H1 (cell line): ENCODE measurements around the gene TNS3. TPM values are rescaled to one million over a fixed set of nuclear protein-coding genes. Genes with fewer than 3 reads are reported as not detected.

Source experiments
- CTCF ChIA-PET: fragments of 300-600 bp; sonication (Branson Sonifier 250); formaldehyde crosslinking; loops from one replicate; lab custom pipeline; 2021; ENCODE audit not compliant: partially characterized antibody; lab: Charles Lee
- POLR2A ChIA-PET: fragments of 300-600 bp; sonication (Branson Sonifier 250); formaldehyde crosslinking; loops from one replicate; lab custom pipeline; 2021; ENCODE audit warnings: inconsistent platforms; ENCODE audit not compliant: partially characterized antibody; lab: Charles Lee
- DNase-seq, 2 experiments: peaks; one replicate each; pipeline versions ENCODE4 v3.0.0 to v3.0.0-alpha.2; 2010 to 2022; ENCODE audit warnings: low spot score in 2 of 2, low read depth in 1 of 2, mixed read lengths in 1 of 2
- FAIRE-seq: peaks from 2 replicates; lab custom pipeline; 2011; peaks lifted over from hg19 to GRCh38; lab: Jason Lieb, UNC
- H2AFZ ChIP-seq: 2 replicates; pipeline ENCODE4 v1.8.1; 2012; ENCODE audit warnings: low read length, inconsistent platforms
- H2AK5ac ChIP-seq: 2 replicates; pipeline ENCODE4 v1.6.1; 2013; ENCODE audit warnings: low read depth, low read length
- H2BK120ac ChIP-seq: replicated peaks from 2 replicates; pipeline ENCODE3; 2013; ENCODE audit warnings: low read depth, low read length, inconsistent platforms
- H2BK12ac ChIP-seq: 2 replicates; pipeline ENCODE4 v1.6.1; 2013; ENCODE audit warnings: low read depth, low read length
- H2BK15ac ChIP-seq: 2 replicates; pipeline ENCODE4 v1.6.1; 2013; ENCODE audit warnings: low read length
- H2BK20ac ChIP-seq: 2 replicates; pipeline ENCODE4 v1.6.1; 2013; ENCODE audit warnings: low read length
- H2BK5ac ChIP-seq: 2 replicates; pipeline ENCODE4 v1.6.1; 2013; ENCODE audit warnings: low read depth, low read length
- H3K14ac ChIP-seq: 2 replicates; pipeline ENCODE4 v1.6.1; 2013; ENCODE audit warnings: inconsistent platforms; ENCODE audit not compliant: insufficient read length
- H3K18ac ChIP-seq: 2 replicates; pipeline ENCODE4 v1.6.1; 2013; ENCODE audit warnings: low read length; ENCODE audit errors: extremely low read depth
- H3K23ac ChIP-seq: 2 replicates; pipeline ENCODE4 v1.6.1; 2013; ENCODE audit warnings: inconsistent platforms; ENCODE audit not compliant: insufficient read length
- H3K23me2 ChIP-seq: 2 replicates; pipeline ENCODE4 v1.6.1; 2013; ENCODE audit warnings: low read depth, low read length
- H3K27ac ChIP-seq: 2 replicates; pipeline ENCODE4 v1.6.1; 2011; ENCODE audit warnings: low read depth, low read length, inconsistent platforms
- H3K27me3 ChIP-seq, 4 experiments: replicated peaks in 1 of 4; 1 replicate in 1 of 4; 2 replicates in 3 of 4; pipeline versions ENCODE4 v1.6.1 to v1.8.1; 2011 to 2013; ENCODE audit warnings: low read length in 3 of 4, mild to moderate bottlenecking in 3 of 4, inconsistent platforms in 2 of 4, mixed read lengths in 2 of 4, moderate library complexity in 1 of 4; ENCODE audit not compliant: control insufficient read depth in 3 of 4, insufficient read depth in 3 of 4; ENCODE audit errors: extremely low read depth in 1 of 4
- H3K36me3 ChIP-seq, 4 experiments: 2 replicates each; pipeline versions ENCODE4 v1.6.1 to v1.8.1; 2011 to 2013; ENCODE audit warnings: mild to moderate bottlenecking in 4 of 4, low read length in 3 of 4, moderate library complexity in 2 of 4, control low read depth in 1 of 4, inconsistent platforms in 1 of 4; ENCODE audit not compliant: insufficient read depth in 4 of 4, control insufficient read depth in 2 of 4
- H3K4ac ChIP-seq: replicated peaks from 2 replicates; pipeline ENCODE3; 2013; ENCODE audit warnings: low read length, low read depth, mixed read lengths, inconsistent platforms; ENCODE audit not compliant: insufficient read length
- H3K4me1 ChIP-seq, 4 experiments: replicated peaks in 1 of 4; 1 replicate in 1 of 4; 2 replicates in 3 of 4; pipeline versions ENCODE4 v1.6.1 to v1.8.1; 2011 to 2013; ENCODE audit warnings: low read length in 3 of 4, inconsistent platforms in 2 of 4, mixed read lengths in 1 of 4; ENCODE audit not compliant: insufficient read depth in 4 of 4, control insufficient read depth in 3 of 4
- H3K4me2 ChIP-seq, 2 experiments: 2 replicates each; pipeline versions ENCODE4 v1.6.1 to v1.8.1; 2011 to 2013; ENCODE audit warnings: low read depth in 2 of 2, low read length in 2 of 2, control low read depth in 1 of 2, inconsistent platforms in 1 of 2, mild to moderate bottlenecking in 1 of 2; ENCODE audit not compliant: insufficient read depth in 1 of 2
- H3K4me3 ChIP-seq, 4 experiments: fragments of 200-600, 300-600 bp in 1 of 4; sonication (generic), shearing (Covaris generic), sonication (Bioruptor Twin) in 1 of 4; 2 replicates each; pipeline versions ENCODE4 v1.5.1 to v1.8.1; 2011 to 2016; ENCODE audit warnings: low read length in 4 of 4, low read depth in 3 of 4, control low read depth in 2 of 4, inconsistent platforms in 2 of 4, mild to moderate bottlenecking in 2 of 4, mixed read lengths in 1 of 4, moderate library complexity in 1 of 4; ENCODE audit not compliant: insufficient read depth in 2 of 4; ENCODE audit errors: extremely low read depth in 1 of 4
- H3K56ac ChIP-seq: replicated peaks from 2 replicates; pipeline ENCODE3; 2013; ENCODE audit warnings: low read depth, mild to moderate bottlenecking, mixed read lengths, low read length, inconsistent platforms; ENCODE audit not compliant: insufficient read length
- H3K79me1 ChIP-seq: 2 replicates; pipeline ENCODE4 v1.6.1; 2013; ENCODE audit warnings: low read depth, low read length, control low read depth
- H3K79me2 ChIP-seq, 2 experiments: 2 replicates each; pipeline versions ENCODE4 v1.6.1 to v1.8.1; 2012 to 2013; ENCODE audit warnings: low read length in 2 of 2, mild to moderate bottlenecking in 2 of 2, inconsistent platforms in 1 of 2; ENCODE audit not compliant: insufficient read depth in 2 of 2, control insufficient read depth in 1 of 2
- H3K9ac ChIP-seq, 4 experiments: replicated peaks in 1 of 4; 1 replicate in 1 of 4; 2 replicates in 3 of 4; pipeline versions ENCODE4 v1.6.1 to v1.8.1; 2011 to 2013; ENCODE audit warnings: low read depth in 3 of 4, low read length in 3 of 4, control low read depth in 2 of 4, mild to moderate bottlenecking in 2 of 4, moderate library complexity in 2 of 4, inconsistent platforms in 1 of 4; ENCODE audit errors: extremely low read depth in 1 of 4
- H3K9me3 ChIP-seq, 2 experiments: 2 replicates each; pipeline versions ENCODE4 v1.6.1 to v1.8.1; 2012 to 2013; ENCODE audit warnings: mild to moderate bottlenecking in 2 of 2, moderate library complexity in 2 of 2, control low read depth in 1 of 2, inconsistent platforms in 1 of 2, low read depth in 1 of 2, low read length in 1 of 2, mixed read lengths in 1 of 2; ENCODE audit not compliant: insufficient read depth in 2 of 2
- H4K20me1 ChIP-seq, 2 experiments: replicated peaks in 1 of 2; 2 replicates each; pipeline versions ENCODE3 to v1.8.1; 2011 to 2013; ENCODE audit warnings: inconsistent platforms in 2 of 2, low read length in 2 of 2, mild to moderate bottlenecking in 1 of 2; ENCODE audit not compliant: insufficient read depth in 2 of 2, control insufficient read depth in 1 of 2
- H4K5ac ChIP-seq: 2 replicates; pipeline ENCODE4 v1.6.1; 2013; ENCODE audit warnings: low read length, low read depth, mixed read lengths, inconsistent platforms; ENCODE audit not compliant: insufficient read length
- H4K8ac ChIP-seq: 2 replicates; pipeline ENCODE4 v1.8.0; 2013; ENCODE audit warnings: mild to moderate bottlenecking, moderate library complexity, low read length, inconsistent platforms; ENCODE audit not compliant: insufficient read depth; ENCODE audit errors: extremely low read depth
- H4K91ac ChIP-seq: replicated peaks from 2 replicates; pipeline ENCODE3; 2013; ENCODE audit warnings: low read length, mixed read lengths, inconsistent platforms; ENCODE audit not compliant: insufficient read length
- ASH2L ChIP-seq: fragments of 200-600, 300-600 bp; sonication (generic); IDR thresholded peaks from one replicate; pipeline ENCODE4 v1.7.1; 2017; ENCODE audit warnings: low read length
- BCL11A ChIP-seq, 2 experiments: IDR thresholded peaks; one replicate each; pipeline ENCODE4 v1.6.1; 2011; ENCODE audit warnings: low read depth in 2 of 2, low read length in 2 of 2, mild to moderate bottlenecking in 2 of 2
- CHD2 ChIP-seq: IDR thresholded peaks from 2 replicates; pipeline ENCODE4 v1.6.1; 2012; ENCODE audit warnings: low read length, improper control_type of control experiment
- CREB1 ChIP-seq: IDR thresholded peaks from 2 replicates; pipeline ENCODE4 v1.6.1; 2012; ENCODE audit warnings: inconsistent platforms
- CTBP2 ChIP-seq: IDR thresholded peaks from 2 replicates; pipeline ENCODE4 v1.7.0; 2011; ENCODE audit warnings: borderline replicate concordance, mild to moderate bottlenecking, moderate library complexity, mixed read lengths, low read length; ENCODE audit not compliant: insufficient read depth, insufficient read length
- GTF2F1 ChIP-seq: IDR thresholded peaks from 2 replicates; pipeline ENCODE4 v1.6.1; 2012; ENCODE audit warnings: low read depth, low read length, improper control_type of control experiment, borderline replicate concordance
- HDAC2 ChIP-seq, 2 experiments: fragments of 300-600 bp in 1 of 2; sonication (generic) in 1 of 2; IDR thresholded peaks; 2 replicates each; pipeline ENCODE4 v1.6.1; 2011 to 2012; ENCODE audit warnings: low read depth in 2 of 2, low read length in 2 of 2, mild to moderate bottlenecking in 2 of 2, moderate library complexity in 2 of 2, borderline replicate concordance in 1 of 2, inconsistent platforms in 1 of 2
- JUND ChIP-seq: IDR thresholded peaks from 2 replicates; pipeline ENCODE4 v1.6.1; 2011; ENCODE audit warnings: mild to moderate bottlenecking, improper control_type of control experiment, low read length
- NRF1 ChIP-seq: IDR thresholded peaks from 2 replicates; pipeline ENCODE4 v1.6.1; 2011; ENCODE audit warnings: mild to moderate bottlenecking, low read depth, low read length, improper control_type of control experiment
- RNF2 ChIP-seq: fragments of 200-900, 300-1000 bp; sonication (generic); IDR thresholded peaks from 2 replicates; pipeline ENCODE4 v1.7.1; 2016; ENCODE audit warnings: borderline replicate concordance, low read depth, mild to moderate bottlenecking, antibody characterized with exemption, low read length; ENCODE audit not compliant: poor library complexity, severe bottlenecking; ENCODE audit errors: missing control alignments
- SAP30 ChIP-seq: fragments of 300-600 bp; sonication (generic); IDR thresholded peaks from 2 replicates; pipeline ENCODE4 v1.7.1; 2012; ENCODE audit warnings: low read length, moderate library complexity, mild to moderate bottlenecking, inconsistent platforms; ENCODE audit not compliant: insufficient read depth, insufficient replicate concordance
- SIN3A ChIP-seq, 2 experiments: IDR thresholded peaks in 1 of 2; conservative IDR thresholded peaks in 1 of 2; 2 replicates each; pipeline ENCODE4 v1.6.1; 2011 to 2012; ENCODE audit warnings: low read length in 2 of 2, improper control_type of control experiment in 1 of 2, low read depth in 1 of 2, mild to moderate bottlenecking in 1 of 2
- TBP ChIP-seq: IDR thresholded peaks from 2 replicates; pipeline ENCODE4 v1.6.1; 2011; ENCODE audit warnings: low read depth, low read length, improper control_type of control experiment
- WGBS, 2 experiments: shearing (Covaris generic) in 1 of 2; methylation state at CpG; one replicate each; pipeline versions ENCODE4 v1.1.6 to v1.1.7; 2013 to 2015; ENCODE audit warnings: low lambda C conversion rate in 2 of 2, mixed read lengths in 2 of 2, inconsistent platforms in 1 of 2, low coverage in 1 of 2, missing lambda C conversion rate in 1 of 2; ENCODE audit not compliant: insufficient replicate concordance in 2 of 2, insufficient coverage in 1 of 2, insufficient read length in 1 of 2; ENCODE audit errors: extremely low coverage in 1 of 2, missing lambda C conversion rate in 1 of 2; 5-methylcytosine and 5-hydroxymethylcytosine counted together
- polyA plus RNA-seq, 7 experiments: library from polyadenylated mRNA; depleted of rRNA in 3 of 7; stranded (reverse) in 5 of 7; unstranded in 2 of 7; fragments of >200 nt in 5 of 7; fragments of 200-250 nt in 2 of 7; gene quantifications; 1 replicate in 5 of 7; 2 replicates in 1 of 7; 4 replicates in 1 of 7; pipeline versions ENCODE4 v1.2.1 to v1.2.3, GENCODE V29; 2011 to 2013; ENCODE audit warnings: missing spikeins in 2 of 7, mixed read lengths in 2 of 7
- total RNA-seq: library from RNA; stranded (reverse); fragmentation: NEBNext Ultra II Directional; extraction: Animal tissue kit (Norgen Biotek cat#: 25700); gene quantifications from 2 replicates; pipeline ENCODE4 v1.2.1, GENCODE V29; 2021

TNS3 gene
- total and polyA plus RNA-seq, 2 of the 8 experiments (the other 6 are each of a cell fraction or from before 2014, with no cell fraction given): 11.9 to 24.2 TPM

DNA sequence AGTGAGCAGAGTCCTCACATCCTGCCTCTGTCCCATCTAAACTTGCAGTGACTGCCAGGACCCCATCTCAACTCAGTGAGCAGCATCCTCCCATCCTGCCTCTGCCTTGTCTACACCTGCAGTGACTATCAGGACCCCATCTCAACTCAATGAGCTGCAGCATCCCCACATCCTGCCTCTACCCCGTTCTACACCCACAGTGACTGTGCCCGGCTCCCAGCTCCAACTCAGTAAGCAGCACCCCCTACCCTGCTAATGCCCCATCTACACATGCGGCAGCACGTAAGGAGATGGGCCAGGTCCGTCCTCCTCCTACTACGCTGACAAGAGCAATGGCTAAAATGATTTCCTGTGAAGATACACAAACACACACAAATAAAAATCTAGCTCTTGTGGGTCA lies 65.5 kb downstream of the TNS3 start:
- H3K18ac ChIP-seq: no peak overlapping the region
- no peaks in the 10 kb centered on the region for H3K9me3 ChIP-seq
- no peak overlapping the region for H2BK5ac ChIP-seq
- H4K20me1 ChIP-seq: peaks cover 2 to 11% of the 10 kb centered on the region in 2 experiments
- H2AFZ ChIP-seq: no peak overlapping the region
- no peak overlapping the region for H3K56ac ChIP-seq
- no peak overlapping the region for H3K27ac ChIP-seq
- no peak overlapping the region for H2BK12ac ChIP-seq
- no peak overlapping the region for H3K4me3 ChIP-seq
- no peak overlapping the region for H2BK20ac ChIP-seq
- H3K36me3 ChIP-seq: peaks cover 0 to 3% (median 0%) of the 10 kb centered on the region in 4 experiments; a peak in 1 of 8 replicates
- no peak overlapping the region for H3K4ac ChIP-seq
- peaks cover 0 to 11% (median 6%) of the 10 kb centered on the region in 4 experiments; a peak in 6 of 7 replicates for H3K4me1 ChIP-seq
- H2BK15ac ChIP-seq: no peak overlapping the region
- no peak overlapping the region for H3K23ac ChIP-seq
- no peak overlapping the region; a peak in 1 of 7 replicates for H3K9ac ChIP-seq
- no peak overlapping the region for H3K4me2 ChIP-seq
- DNase-seq: no peak
- no peak overlapping the region for H4K5ac ChIP-seq
- no peaks in the 10 kb centered on the region for H3K27me3 ChIP-seq
- no peak overlapping the region for H2BK120ac ChIP-seq
- 96% methylated on average over 6 of the region's 6 CpGs; no CpG with 5 or more reads in 1 of the 2 experiments for WGBS, 2 experiments
- H4K91ac ChIP-seq: no peak overlapping the region
- ChIA-PET POLR2A (no interaction called here), CTCF (interaction anchor here (1.5 to 1.6 kb wide), 2 partner anchors 10 to 18 kb away, joined by 5 to 11 read pairs; no protein-coding TSS in a partner anchor)
- H3K14ac ChIP-seq: no peak overlapping the region
- H2AK5ac ChIP-seq: no peak overlapping the region
- H3K23me2 ChIP-seq: peaks cover 4% of the 10 kb centered on the region; the same call in 1 of the 2 replicates
- H3K79me2 ChIP-seq: peaks cover 4 to 11% of the 10 kb centered on the region in 2 experiments; a peak in 3 of 4 replicates
- no peak for FAIRE-seq
- no peak overlapping the region for H4K8ac ChIP-seq
- H3K79me1 ChIP-seq: peaks cover 6% of the 10 kb centered on the region; the same call in 1 of the 2 replicates
- no peak for TF ChIP-seq CTBP2
- no peak for TF ChIP-seq NRF1
- no peak for TF ChIP-seq CHD2
- TF ChIP-seq SAP30: no peak
- no peak for TF ChIP-seq ASH2L
- no peak for TF ChIP-seq JUND
- TF ChIP-seq GTF2F1: no peak
- no peak for TF ChIP-seq BCL11A (IDR thresholded peaks at IDR 0.05; ENCODE audit: low read depth in 2 of 2, low read length in 2 of 2)
- no peak for TF ChIP-seq HDAC2 (IDR thresholded peaks at IDR 0.05; ENCODE audit: borderline replicate concordance in 1 of 2, low read depth in 2 of 2, low read length in 2 of 2)
- TF ChIP-seq RNF2: no peak
- no peak for TF ChIP-seq SIN3A (conservative IDR thresholded peaks at IDR 0.05 in 1 of 2, IDR thresholded peaks at IDR 0.05 in 1 of 2; ENCODE audit: low read depth in 1 of 2, low read length in 2 of 2)
- TF ChIP-seq CREB1: no peak
- no peak for TF ChIP-seq TBP
